Bone marrow (tissue), 2 donors: ENCODE data around the gene ISG20L2.

Source experiments
- DNase-seq, 2 donors: peaks; one replicate each; lab custom pipeline; 2025; lab: John Stamatoyannopoulos, UW

The ISG20L2 gene

GRCh38 chr1:156706657-156707416 lies 21.7 kb downstream of the ISG20L2 start:
- DNase-seq = no peak

GRCh38 chr1:156705918-156706656 lies 22.5 kb downstream of the ISG20L2 start:
- peak in 1 of 2 donors; percentile 21 for DNase-seq

- DNase-seq = no peak
These were observed 23.1 kb downstream of the ISG20L2 start, which contains the start of gene CRABP2 for GRCh38 chr1:156705321-156705917. TSS of gene CRABP2 (minus strand) at chr1:156705583. CDS start at chr1:156705446, 137 bp downstream.

GRCh38 chr1:156704930-156705320 lies 23.6 kb downstream of the ISG20L2 start:
- no peak for DNase-seq

GRCh38 chr1:156704166-156704711 lies 24.3 kb downstream of the ISG20L2 start:
- no peak for DNase-seq

GRCh38 chr1:156703741-156704140 lies 24.8 kb downstream of the ISG20L2 start:
- no peak for DNase-seq

GRCh38 chr1:156703336-156703735 lies 25.2 kb downstream of the ISG20L2 start:
- DNase-seq = no peak

GRCh38 chr1:156700736-156701531 lies 27.6 kb downstream of the ISG20L2 start:
- DNase-seq = no peak

- DNase-seq = no peak
These were observed 29.6 kb downstream of the ISG20L2 start for GRCh38 chr1:156698995-156699394.

- no peak for DNase-seq
These were observed 31.1 kb downstream of the ISG20L2 start for GRCh38 chr1:156697481-156697880.

- DNase-seq = no peak
These were observed 31.8 kb downstream of the ISG20L2 start for GRCh38 chr1:156696755-156697154.

GRCh38 chr1:156694690-156694962 lies 33.9 kb downstream of the ISG20L2 start:
- no peak for DNase-seq

- no peak for DNase-seq
These were observed 34.5 kb downstream of the ISG20L2 start for GRCh38 chr1:156693848-156694689.

- no peak for DNase-seq
These were observed 35.4 kb downstream of the ISG20L2 start for GRCh38 chr1:156692925-156693847.

- no peak for DNase-seq
These were observed 36.1 kb downstream of the ISG20L2 start for GRCh38 chr1:156692441-156692924.

- no peak for DNase-seq
These were observed 36.7 kb downstream of the ISG20L2 start for GRCh38 chr1:156691665-156692440.

- DNase-seq = no peak
These were observed 37.4 kb downstream of the ISG20L2 start for GRCh38 chr1:156691191-156691590.

GRCh38 chr1:156690675-156691036 lies 37.9 kb downstream of the ISG20L2 start:
- no peak for DNase-seq
